IPS DF 6.9 (cell line): ENCODE measurements around the gene TGFBR3.
"Not testable (repeated sequence)": the region's sequence is repeated elsewhere in the genome, so short reads cannot be mapped to it uniquely, and the experiment has no call there.

ENCODE experiments used
- DNase-seq: peaks from one replicate; pipeline ENCODE4 v3.0.0-alpha.2; 2013; ENCODE audit warnings: low read depth, low spot score
- H3K27ac ChIP-seq: one replicate; pipeline ENCODE4 v1.5.1; 2013; ENCODE audit warnings: low read length, control low read depth
- H3K27me3 ChIP-seq: 2 replicates; pipeline ENCODE4 v1.6.1; 2013; ENCODE audit warnings: mild to moderate bottlenecking, low read length; ENCODE audit not compliant: control insufficient read depth, insufficient read depth
- H3K36me3 ChIP-seq: 2 replicates; pipeline ENCODE4 v1.6.1; 2013; ENCODE audit warnings: low read length; ENCODE audit not compliant: control insufficient read depth, insufficient read depth
- H3K4me1 ChIP-seq: 2 replicates; pipeline ENCODE4 v1.6.1; 2013; ENCODE audit warnings: low read length; ENCODE audit not compliant: control insufficient read depth, insufficient read depth
- H3K4me3 ChIP-seq: 2 replicates; pipeline ENCODE4 v1.5.1; 2013; ENCODE audit warnings: mild to moderate bottlenecking, low read length
- H3K9me3 ChIP-seq: 2 replicates; pipeline ENCODE4 v1.6.1; 2013; ENCODE audit warnings: low read length, inconsistent platforms; ENCODE audit not compliant: control insufficient read depth, insufficient read depth
- WGBS: extraction: QIAGEN DNeasy Blood & Tissue Kit; methylation state at CpG from one replicate; pipeline ENCODE4 v1.1.7; 2013; ENCODE audit warnings: mixed read lengths, missing lambda C conversion rate; ENCODE audit not compliant: insufficient read length, insufficient coverage; 5-methylcytosine and 5-hydroxymethylcytosine counted together

The TGFBR3 gene

DNA sequence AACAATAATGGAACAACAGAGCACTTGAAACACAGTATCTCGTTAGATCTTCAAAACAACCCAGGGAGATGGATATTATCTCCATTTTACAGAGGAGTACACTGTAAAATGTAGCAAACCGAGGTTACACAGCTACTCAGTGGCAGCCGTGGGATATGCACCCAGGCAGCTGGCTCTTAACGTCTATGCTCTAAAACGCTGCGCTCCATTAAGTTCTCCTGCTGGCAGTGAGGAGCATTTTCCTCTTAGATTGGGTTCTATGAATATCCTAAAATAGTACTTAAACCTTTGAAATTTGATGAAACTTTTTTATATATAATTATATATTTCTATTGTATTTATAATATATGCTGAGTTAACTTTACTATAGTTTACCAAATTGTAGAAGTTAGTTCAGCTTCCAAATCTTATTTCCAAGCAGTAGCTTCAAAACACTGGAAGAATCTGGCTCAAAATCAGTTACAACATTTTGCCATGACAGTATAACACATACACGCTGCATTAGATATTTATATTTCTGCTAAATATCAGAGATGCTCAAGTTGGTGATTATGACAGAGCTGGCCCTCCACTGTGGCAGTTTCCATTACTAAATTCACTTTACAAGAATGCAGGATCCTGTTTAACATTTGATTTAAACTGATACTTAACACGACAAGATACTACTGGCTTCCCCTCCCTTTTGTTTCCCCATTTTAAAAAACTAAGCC, 49.5 kb downstream of the TGFBR3 start:
- WGBS, result no CpG with 5 or more reads among the region's 8 CpGs
- Histone ChIP-seq H3K27me3 (no peaks in the 10 kb centered on the region), H3K4me1 (no peaks in the 10 kb centered on the region), H3K36me3 (no peaks in the 10 kb centered on the region), H3K4me3 (no peak overlapping the region), H3K9me3 (no peaks in the 10 kb centered on the region), H3K27ac (no peak overlapping the region)
- DNase-seq, result no peak

DNA sequence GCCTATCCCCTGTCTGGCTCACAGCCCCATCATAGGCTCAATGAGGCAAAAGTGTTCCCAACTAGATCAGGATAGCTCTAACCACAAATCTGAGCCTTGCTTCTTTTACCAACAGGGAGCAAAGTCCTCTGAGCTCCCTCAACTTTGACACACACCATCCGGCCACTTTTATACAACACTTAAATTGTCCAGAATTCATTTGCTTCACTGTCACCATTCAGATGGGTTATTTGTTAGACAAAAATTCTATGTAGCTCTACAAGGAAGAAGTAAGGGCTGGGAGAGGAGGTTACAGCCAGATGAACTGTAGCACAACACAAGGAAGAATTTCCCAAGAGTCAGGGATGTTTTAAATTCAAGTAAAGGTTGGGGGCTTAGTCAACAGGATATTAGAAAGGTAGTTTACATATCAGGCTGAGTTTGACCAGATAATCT, 50.8 kb downstream of the TGFBR3 start:
- Histone ChIP-seq H3K4me3 (no peak overlapping the region), H3K4me1 (no peaks in the 10 kb centered on the region), H3K27me3 (no peaks in the 10 kb centered on the region), H3K9me3 (no peaks in the 10 kb centered on the region), H3K36me3 (no peaks in the 10 kb centered on the region), H3K27ac (no peak overlapping the region)
- no peak for DNase-seq
- no CpG with 5 or more reads among the region's 1 CpG for WGBS

DNA sequence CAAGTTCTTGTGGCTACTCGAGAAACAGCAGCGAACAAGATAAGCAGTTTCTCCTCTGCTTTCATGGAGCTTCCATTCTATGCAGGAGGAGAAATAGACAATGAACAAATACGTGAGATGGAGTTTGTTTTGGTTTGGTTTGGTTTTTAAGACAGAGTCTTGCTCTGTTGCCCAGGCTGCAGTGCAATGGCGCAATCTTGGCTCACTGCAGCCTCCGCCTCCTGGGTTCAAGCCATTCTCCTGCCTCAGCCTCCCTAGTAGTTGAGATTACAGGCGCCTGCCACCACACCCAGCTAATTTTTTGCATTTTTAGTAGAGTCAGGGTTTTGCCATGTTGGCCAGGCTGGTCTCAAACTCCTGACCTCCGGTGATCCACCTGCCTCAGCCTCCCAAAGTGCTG, 51.4 kb downstream of the TGFBR3 start:
- H3K9me3 ChIP-seq, H3K4me3 ChIP-seq, H3K4me1 ChIP-seq, H3K36me3 ChIP-seq, H3K27ac ChIP-seq, H3K27me3 ChIP-seq, DNase-seq: not testable (repeated sequence)
- WGBS, result no CpG with 5 or more reads among the region's 7 CpGs

GRCh38 chr1:91833946-91834345, 52.0 kb downstream of the TGFBR3 start:
- H3K4me1 ChIP-seq, result no peaks in the 10 kb centered on the region
- no peak overlapping the region for H3K27ac ChIP-seq
- H3K36me3 ChIP-seq, result no peaks in the 10 kb centered on the region
- WGBS, result no CpG with 5 or more reads among the region's 1 CpG
- no peaks in the 10 kb centered on the region for H3K9me3 ChIP-seq
- DNase-seq, result no peak
- H3K4me3 ChIP-seq, result no peak overlapping the region
- H3K27me3 ChIP-seq, result no peaks in the 10 kb centered on the region

GRCh38 chr1:91831132-91831930, 54.6 kb downstream of the TGFBR3 start:
- no CpG with 5 or more reads among the region's 8 CpGs for WGBS
- no peak for DNase-seq
- no peak overlapping the region for H3K27ac ChIP-seq
- H3K4me1 ChIP-seq, result no peaks in the 10 kb centered on the region
- H3K9me3 ChIP-seq, result no peaks in the 10 kb centered on the region
- H3K4me3 ChIP-seq, result no peak overlapping the region
- no peaks in the 10 kb centered on the region for H3K27me3 ChIP-seq
- no peaks in the 10 kb centered on the region for H3K36me3 ChIP-seq

- Histone ChIP-seq H3K27ac (no peak overlapping the region), H3K4me1 (no peaks in the 10 kb centered on the region), H3K36me3 (no peaks in the 10 kb centered on the region), H3K27me3 (no peaks in the 10 kb centered on the region), H3K4me3 (no peak overlapping the region), H3K9me3 (no peaks in the 10 kb centered on the region)
- no CpG with 5 or more reads among the region's 10 CpGs for WGBS
- DNase-seq, result no peak
Measured at GRCh38 chr1:91830242-91831131, 55.5 kb downstream of the TGFBR3 start.

GRCh38 chr1:91829293-91830153, 56.4 kb downstream of the TGFBR3 start:
- H3K27ac ChIP-seq, result no peak overlapping the region
- no peak for DNase-seq
- no peaks in the 10 kb centered on the region for H3K4me1 ChIP-seq
- H3K27me3 ChIP-seq, result no peaks in the 10 kb centered on the region
- no peaks in the 10 kb centered on the region for H3K36me3 ChIP-seq
- no peak overlapping the region for H3K4me3 ChIP-seq
- no CpG with 5 or more reads among the region's 6 CpGs for WGBS
- H3K9me3 ChIP-seq, result no peaks in the 10 kb centered on the region

GRCh38 chr1:91828583-91829281, 57.2 kb downstream of the TGFBR3 start:
- H3K36me3 ChIP-seq, result no peaks in the 10 kb centered on the region
- no peaks in the 10 kb centered on the region for H3K27me3 ChIP-seq
- no CpG with 5 or more reads among the region's 9 CpGs for WGBS
- no peak overlapping the region for H3K27ac ChIP-seq
- H3K4me1 ChIP-seq, result no peaks in the 10 kb centered on the region
- H3K9me3 ChIP-seq, result no peaks in the 10 kb centered on the region
- no peak overlapping the region for H3K4me3 ChIP-seq
- DNase-seq, result no peak

- Histone ChIP-seq H3K27ac (no peak overlapping the region), H3K27me3 (no peaks in the 10 kb centered on the region), H3K36me3 (no peaks in the 10 kb centered on the region), H3K4me3 (no peak overlapping the region), H3K9me3 (no peaks in the 10 kb centered on the region), H3K4me1 (no peaks in the 10 kb centered on the region)
- no peak for DNase-seq
- no CpG with 5 or more reads among the region's 12 CpGs for WGBS
Measured at GRCh38 chr1:91827459-91828321, 58.3 kb downstream of the TGFBR3 start.
